Panc1 (cell line): ENCODE data around the gene DCLRE1B.

ENCODE experiments used
- POLR2AphosphoS5 ChIP-seq: IDR thresholded peaks from 2 replicates; pipeline ENCODE4 v1.6.1; 2012; ENCODE audit warnings: mild to moderate bottlenecking, low read depth, low read length, moderate library complexity
- SIN3A ChIP-seq: IDR thresholded peaks from 2 replicates; pipeline ENCODE4 v1.6.1; 2012; ENCODE audit warnings: low read depth, mild to moderate bottlenecking, low read length, moderate library complexity, borderline replicate concordance; ENCODE audit not compliant: insufficient read depth
- TCF7L2 ChIP-seq: IDR thresholded peaks from 2 replicates; pipeline ENCODE4 v1.6.1; 2011; ENCODE audit warnings: mild to moderate bottlenecking, low read depth, low read length, inconsistent platforms
- TF ChIP-seq, protein P1 (sequence below): fragments of 450-650 bp; IDR thresholded peaks from 2 replicates; pipeline ENCODE4 v1.5.1; 2017; ENCODE audit warnings: mild to moderate bottlenecking

DNA sequence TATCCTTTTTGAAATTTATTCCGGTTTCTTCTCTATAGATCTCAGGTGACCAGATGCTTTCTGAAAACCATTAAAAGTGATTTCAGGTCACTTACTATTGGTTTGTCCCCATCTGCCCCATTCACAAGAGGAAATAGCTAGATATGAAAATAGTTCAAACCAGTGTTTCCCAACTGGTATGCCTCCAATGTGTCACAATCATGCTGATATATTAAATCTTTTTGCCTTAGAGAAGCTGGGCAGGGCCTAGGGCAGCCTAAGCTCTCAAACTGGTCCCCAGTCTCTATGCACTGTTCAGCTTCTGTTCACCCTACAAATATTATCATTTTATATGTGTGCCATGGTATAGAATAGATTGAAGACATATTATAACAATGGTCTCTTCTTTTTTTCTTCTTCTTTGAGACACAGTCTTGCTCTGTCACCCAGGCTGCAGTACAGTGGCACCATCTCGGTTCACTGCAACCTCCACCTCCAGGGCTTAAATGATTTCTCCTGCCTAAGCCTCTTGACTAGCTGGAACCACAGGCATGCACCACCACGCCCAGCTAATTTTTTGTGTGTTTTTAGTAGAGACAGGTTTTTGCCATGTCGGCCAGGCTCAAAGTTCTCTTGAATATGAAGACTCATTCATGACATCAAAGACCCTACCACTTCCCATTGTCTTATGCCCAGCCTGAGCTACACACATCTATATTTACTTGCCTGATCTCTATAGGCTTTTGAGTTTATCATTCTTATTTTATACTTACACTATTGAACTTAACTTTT is 49.3 kb upstream of the DCLRE1B start:
- TF ChIP-seq, protein P1, sequence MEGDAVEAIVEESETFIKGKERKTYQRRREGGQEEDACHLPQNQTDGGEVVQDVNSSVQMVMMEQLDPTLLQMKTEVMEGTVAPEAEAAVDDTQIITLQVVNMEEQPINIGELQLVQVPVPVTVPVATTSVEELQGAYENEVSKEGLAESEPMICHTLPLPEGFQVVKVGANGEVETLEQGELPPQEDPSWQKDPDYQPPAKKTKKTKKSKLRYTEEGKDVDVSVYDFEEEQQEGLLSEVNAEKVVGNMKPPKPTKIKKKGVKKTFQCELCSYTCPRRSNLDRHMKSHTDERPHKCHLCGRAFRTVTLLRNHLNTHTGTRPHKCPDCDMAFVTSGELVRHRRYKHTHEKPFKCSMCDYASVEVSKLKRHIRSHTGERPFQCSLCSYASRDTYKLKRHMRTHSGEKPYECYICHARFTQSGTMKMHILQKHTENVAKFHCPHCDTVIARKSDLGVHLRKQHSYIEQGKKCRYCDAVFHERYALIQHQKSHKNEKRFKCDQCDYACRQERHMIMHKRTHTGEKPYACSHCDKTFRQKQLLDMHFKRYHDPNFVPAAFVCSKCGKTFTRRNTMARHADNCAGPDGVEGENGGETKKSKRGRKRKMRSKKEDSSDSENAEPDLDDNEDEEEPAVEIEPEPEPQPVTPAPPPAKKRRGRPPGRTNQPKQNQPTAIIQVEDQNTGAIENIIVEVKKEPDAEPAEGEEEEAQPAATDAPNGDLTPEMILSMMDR, result no peak
- TF ChIP-seq SIN3A (no peak), POLR2AphosphoS5 (no peak), TCF7L2 (no peak)
